Choroid plexus epithelial cell (primary cell): ENCODE data around the gene PTPRF.

Experiments
- DNase-seq: peaks from one replicate; pipeline ENCODE4 v3.0.0-alpha.2; 2010; ENCODE audit warnings: low read depth
- H3K4me3 ChIP-seq: 2 replicates; pipeline ENCODE4 v1.5.1; 2011; ENCODE audit warnings: low read depth, mild to moderate bottlenecking, control low read depth, low read length, moderate library complexity
- TF ChIP-seq, protein P1 (sequence below): conservative IDR thresholded peaks from 2 replicates; pipeline ENCODE4 v1.5.1; 2011; ENCODE audit warnings: low read depth, mild to moderate bottlenecking, control low read depth, inconsistent platforms, low read length, moderate library complexity

PTPRF gene

DNA sequence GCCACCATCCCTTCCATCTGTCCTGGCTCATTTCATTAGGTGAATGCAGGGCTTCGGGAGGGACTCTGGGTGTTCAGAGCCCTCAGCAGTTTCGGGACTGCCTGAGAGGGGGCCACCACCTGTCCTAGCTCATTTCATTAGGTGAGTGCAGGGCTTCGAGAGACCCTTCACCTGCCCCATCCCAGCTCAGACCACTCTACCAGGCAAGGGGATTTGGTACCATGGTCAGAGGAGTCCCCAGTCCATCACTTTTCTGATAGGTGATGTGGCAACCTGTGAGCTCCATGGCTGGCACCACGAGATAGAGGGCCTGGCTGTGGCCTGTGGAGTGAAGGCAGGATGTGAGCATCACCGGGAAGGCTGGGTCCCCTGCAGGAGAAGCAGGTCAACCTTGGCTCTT lies 86.3 kb downstream of the PTPRF start:
- no peak for DNase-seq

DNA sequence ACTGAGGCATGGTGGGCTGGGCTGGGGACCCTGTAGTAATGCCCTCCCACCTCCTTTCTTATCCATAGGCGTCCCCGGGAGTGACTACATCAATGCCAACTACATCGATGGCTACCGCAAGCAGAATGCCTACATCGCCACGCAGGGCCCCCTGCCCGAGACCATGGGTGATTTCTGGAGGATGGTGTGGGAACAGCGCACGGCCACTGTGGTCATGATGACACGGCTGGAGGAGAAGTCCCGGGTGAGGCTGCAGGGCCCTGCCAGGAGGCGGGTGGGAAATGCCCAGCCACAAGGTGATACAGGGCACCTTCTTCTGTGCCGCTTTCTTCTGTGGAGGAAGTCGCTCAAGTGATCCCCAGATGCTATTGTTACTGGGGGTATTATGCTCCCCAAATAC lies 87.0 kb downstream of the PTPRF start:
- H3K4me3 ChIP-seq, result no peak overlapping the region
- no peak for DNase-seq
- TF ChIP-seq, protein P1, sequence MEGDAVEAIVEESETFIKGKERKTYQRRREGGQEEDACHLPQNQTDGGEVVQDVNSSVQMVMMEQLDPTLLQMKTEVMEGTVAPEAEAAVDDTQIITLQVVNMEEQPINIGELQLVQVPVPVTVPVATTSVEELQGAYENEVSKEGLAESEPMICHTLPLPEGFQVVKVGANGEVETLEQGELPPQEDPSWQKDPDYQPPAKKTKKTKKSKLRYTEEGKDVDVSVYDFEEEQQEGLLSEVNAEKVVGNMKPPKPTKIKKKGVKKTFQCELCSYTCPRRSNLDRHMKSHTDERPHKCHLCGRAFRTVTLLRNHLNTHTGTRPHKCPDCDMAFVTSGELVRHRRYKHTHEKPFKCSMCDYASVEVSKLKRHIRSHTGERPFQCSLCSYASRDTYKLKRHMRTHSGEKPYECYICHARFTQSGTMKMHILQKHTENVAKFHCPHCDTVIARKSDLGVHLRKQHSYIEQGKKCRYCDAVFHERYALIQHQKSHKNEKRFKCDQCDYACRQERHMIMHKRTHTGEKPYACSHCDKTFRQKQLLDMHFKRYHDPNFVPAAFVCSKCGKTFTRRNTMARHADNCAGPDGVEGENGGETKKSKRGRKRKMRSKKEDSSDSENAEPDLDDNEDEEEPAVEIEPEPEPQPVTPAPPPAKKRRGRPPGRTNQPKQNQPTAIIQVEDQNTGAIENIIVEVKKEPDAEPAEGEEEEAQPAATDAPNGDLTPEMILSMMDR, result no peak

More for the DNA sequence above, 86.3 kb downstream of the PTPRF start:
- TF ChIP-seq, protein P1, result no peak
- H3K4me3 ChIP-seq, result no peak overlapping the region

DNA sequence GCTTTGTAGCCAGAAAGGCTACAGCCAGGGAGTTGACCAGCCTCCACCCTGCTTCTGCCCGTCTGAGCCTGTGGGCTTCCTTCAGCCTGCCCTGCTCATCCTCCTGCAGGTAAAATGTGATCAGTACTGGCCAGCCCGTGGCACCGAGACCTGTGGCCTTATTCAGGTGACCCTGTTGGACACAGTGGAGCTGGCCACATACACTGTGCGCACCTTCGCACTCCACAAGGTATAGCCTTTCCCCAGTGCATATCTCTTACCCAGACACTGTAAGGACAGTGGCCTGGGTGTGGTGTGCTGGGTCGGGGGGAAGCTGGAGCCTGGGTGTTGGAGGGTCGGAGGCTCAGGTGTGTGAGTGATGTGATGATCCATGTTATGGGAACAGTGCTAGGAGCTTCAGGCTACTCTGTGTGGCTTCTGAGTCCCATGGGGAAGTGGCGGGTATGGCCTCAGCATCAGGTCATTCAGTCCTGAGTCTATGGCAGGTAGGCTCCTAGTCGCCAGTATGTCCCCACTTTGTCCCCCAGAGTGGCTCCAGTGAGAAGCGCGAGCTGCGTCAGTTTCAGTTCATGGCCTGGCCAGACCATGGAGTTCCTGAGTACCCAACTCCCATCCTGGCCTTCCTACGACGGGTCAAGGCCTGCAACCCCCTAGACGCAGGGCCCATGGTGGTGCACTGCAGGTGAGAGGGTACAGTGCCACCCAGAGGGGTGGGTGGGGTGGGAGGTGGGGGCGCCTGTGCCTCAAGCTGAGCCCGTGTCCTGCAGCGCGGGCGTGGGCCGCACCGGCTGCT lies 88.0 kb downstream of the PTPRF start:
- no peak overlapping the region for H3K4me3 ChIP-seq
- TF ChIP-seq, protein P1, result no peak
- DNase-seq, result no peak

DNA sequence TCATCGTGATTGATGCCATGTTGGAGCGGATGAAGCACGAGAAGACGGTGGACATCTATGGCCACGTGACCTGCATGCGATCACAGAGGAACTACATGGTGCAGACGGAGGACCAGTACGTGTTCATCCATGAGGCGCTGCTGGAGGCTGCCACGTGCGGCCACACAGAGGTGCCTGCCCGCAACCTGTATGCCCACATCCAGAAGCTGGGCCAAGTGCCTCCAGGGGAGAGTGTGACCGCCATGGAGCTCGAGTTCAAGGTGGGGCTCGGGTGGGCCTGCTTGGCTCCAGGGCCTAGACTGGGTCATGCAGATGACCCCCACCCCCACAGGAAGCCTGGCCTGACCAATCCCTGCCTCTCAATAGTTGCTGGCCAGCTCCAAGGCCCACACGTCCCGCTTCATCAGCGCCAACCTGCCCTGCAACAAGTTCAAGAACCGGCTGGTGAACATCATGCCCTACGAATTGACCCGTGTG lies 88.7 kb downstream of the PTPRF start:
- no peak for DNase-seq
- TF ChIP-seq, protein P1, result no peak
- no peak overlapping the region for H3K4me3 ChIP-seq

DNA sequence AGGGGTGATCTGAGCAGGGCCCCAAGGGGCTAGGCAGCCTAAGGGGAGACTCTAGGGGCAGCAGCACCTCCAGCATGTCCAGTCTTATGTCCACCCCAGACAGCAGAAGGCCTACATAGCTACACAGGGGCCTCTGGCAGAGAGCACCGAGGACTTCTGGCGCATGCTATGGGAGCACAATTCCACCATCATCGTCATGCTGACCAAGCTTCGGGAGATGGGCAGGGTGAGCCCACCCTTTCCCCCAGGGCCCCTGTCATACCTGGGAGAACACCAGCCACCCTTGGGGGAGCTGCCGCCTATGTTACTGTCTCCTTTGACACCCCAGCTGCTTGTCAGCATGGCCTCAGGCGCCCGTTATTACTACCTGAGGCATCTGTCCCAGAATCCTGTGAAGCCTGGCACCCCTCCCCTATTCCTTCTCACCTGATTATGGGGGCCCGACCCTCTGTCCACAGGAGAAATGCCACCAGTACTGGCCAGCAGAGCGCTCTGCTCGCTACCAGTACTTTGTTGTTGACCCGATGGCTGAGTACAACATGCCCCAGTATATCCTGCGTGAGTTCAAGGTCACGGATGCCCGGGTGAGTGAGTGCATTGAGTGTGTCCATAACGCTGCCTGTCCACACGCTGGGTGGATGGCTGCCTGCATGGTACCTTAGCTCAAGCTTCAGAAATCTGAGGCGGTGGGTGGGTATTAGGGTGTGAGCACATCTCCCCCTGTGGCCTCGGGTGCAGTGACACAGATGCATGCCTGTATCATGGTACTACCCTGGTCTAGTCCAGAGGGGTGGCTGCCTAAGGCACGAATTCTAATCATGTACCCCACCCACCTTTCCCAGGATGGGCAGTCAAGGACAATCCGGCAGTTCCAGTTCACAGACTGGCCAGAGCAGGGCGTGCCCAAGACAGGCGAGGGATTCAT lies 89.6 kb downstream of the PTPRF start:
- no peak overlapping the region for H3K4me3 ChIP-seq
- TF ChIP-seq, protein P1, result no peak
- DNase-seq, result no peak

DNA sequence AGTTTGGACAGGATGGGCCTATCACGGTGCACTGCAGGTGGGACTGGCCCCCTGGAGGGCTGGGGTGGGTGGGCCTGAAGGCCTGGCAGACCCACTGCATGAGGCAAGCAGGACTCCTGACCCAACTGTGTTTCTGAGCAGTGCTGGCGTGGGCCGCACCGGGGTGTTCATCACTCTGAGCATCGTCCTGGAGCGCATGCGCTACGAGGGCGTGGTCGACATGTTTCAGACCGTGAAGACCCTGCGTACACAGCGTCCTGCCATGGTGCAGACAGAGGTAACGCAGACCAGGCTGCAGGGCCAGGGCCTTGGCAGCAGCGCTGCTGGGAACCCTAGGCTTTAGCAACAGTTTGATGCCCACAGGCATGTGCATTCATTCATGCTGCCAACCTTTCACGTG lies 90.3 kb downstream of the PTPRF start:
- no peak for DNase-seq
- H3K4me3 ChIP-seq, result no peak overlapping the region
- TF ChIP-seq, protein P1, result no peak
